ENCODE measurements around the gene SLC4A1AP.

- no peak for TF ChIP-seq CTCF (IDR thresholded peaks at IDR 0.05 in 2 of 3, conservative IDR thresholded peaks at IDR 0.05 in 1 of 3; ENCODE audit: control insufficient read depth in 2 of 3, extremely low read depth in 1 of 3, insufficient read depth in 1 of 3, low read depth in 3 of 3, low read length in 3 of 3)
- no peak for TF ChIP-seq ZNF217 (IDR thresholded peaks at IDR 0.05)
- TF ChIP-seq JUNB (IDR thresholded peaks at IDR 0.05) = no peak
- TF ChIP-seq NBN (IDR thresholded peaks at IDR 0.05) = no peak
- TF ChIP-seq ZBTB33 (IDR thresholded peaks at IDR 0.05) = no peak
- no peak for TF ChIP-seq CBFB (IDR thresholded peaks at IDR 0.05; ENCODE audit: low read depth)
These were observed 22.9 kb upstream of the SLC4A1AP start for GRCh38 chr2:27640722-27641245.
